SH-SY5Y (cell line): ENCODE measurements around the gene RAB12.

Experiments
- GATA2 ChIP-seq: IDR thresholded peaks from 2 replicates; pipeline ENCODE4 v1.6.1; 2011; ENCODE audit warnings: mild to moderate bottlenecking, low read depth, low read length
- GATA3 ChIP-seq: IDR thresholded peaks from 2 replicates; pipeline ENCODE4 v1.6.1; 2011; ENCODE audit warnings: low read depth, mild to moderate bottlenecking, low read length, moderate library complexity

RAB12 gene, protein sequence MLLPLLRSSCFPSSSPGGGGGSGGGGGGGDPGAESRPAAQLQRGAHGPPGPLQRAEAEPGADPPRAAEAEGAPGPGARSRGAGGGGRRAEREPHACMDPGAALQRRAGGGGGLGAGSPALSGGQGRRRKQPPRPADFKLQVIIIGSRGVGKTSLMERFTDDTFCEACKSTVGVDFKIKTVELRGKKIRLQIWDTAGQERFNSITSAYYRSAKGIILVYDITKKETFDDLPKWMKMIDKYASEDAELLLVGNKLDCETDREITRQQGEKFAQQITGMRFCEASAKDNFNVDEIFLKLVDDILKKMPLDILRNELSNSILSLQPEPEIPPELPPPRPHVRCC

GRCh38 chr18:8608795-8609658, at the start of gene RAB12:
RAB12 (plus strand) TSS chr18:8609437; CDS start chr18:8609440, 3 bp downstream.
- TF ChIP-seq GATA2 (no peak), GATA3 (no peak)

- no peak for TF ChIP-seq GATA2
- no peak for TF ChIP-seq GATA3
Measured at GRCh38 chr18:8559612-8560186, 49.5 kb upstream of the RAB12 start.

- TF ChIP-seq GATA2 = no peak
- TF ChIP-seq GATA3 = no peak
Measured at GRCh38 chr18:8561123-8561910, 47.9 kb upstream of the RAB12 start.

DNA sequence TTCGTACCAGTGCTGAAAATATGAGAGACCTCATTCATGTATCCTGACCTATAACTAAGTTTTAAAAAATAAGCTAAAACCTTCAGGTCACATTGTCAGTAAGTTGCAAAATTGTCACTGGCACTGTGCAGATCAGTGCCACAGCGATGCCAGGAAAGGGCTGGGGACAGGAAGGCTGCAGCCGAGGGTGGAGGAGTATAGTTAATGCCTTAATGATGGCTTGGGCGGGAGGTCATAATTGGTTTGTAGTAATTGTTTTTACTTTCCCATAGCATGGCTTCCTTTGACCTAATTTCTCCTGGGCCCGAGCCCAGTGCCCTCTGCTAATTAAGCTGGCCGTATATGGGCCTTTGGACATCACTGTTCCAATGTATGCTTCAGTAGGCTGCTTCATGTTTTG, 47.2 kb upstream of the RAB12 start:
- no peak for TF ChIP-seq GATA3
- TF ChIP-seq GATA2 = no peak

- TF ChIP-seq GATA2 (no peak; the same call in 1 of the 2 replicates), GATA3 (no peak)
Measured at GRCh38 chr18:8562919-8563318, 46.3 kb upstream of the RAB12 start.

DNA sequence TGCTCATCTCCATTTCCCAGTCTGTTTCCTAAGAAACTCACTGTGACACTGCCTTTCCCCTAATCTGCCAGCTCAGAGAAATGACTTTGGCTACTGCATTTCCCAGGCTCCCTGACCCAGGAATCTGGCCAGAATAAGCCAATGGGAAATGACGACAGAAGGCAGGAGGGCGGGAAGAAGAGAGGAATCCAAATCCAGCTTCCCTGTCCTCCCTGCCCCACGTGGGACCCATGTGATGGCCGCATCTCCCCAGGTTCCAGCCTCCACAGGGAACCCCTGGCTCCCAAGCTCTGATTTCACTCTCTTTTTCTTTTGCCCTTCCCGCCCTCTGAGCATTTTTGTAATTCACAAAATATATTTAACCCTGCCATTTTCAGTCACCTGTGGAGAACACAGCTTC, 37.8 kb upstream of the RAB12 start:
- TF ChIP-seq GATA2 (no peak), GATA3 (no peak)

DNA sequence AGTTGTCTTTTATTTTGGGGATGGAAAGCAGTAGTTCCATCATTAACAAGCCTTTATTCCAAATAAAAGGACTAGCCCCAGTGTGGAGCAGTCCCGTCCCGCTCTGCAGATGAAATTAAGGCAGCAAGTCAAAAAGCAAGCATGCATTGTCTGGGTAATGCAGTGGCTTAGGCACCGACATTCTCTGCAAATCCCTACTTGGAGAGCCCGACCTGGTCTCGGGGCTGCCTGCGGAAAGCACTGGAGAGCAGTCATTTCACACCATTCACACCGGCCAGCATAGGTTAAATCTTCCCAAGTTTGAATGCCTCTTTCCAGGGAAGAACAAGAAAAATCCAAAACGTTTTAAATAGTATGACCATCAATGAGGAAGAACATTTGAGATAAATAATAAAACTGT, 24.4 kb upstream of the RAB12 start:
- TF ChIP-seq GATA3 (no peak), GATA2 (no peak)

- no peak for TF ChIP-seq GATA3
- TF ChIP-seq GATA2 = no peak
Measured at GRCh38 chr18:8586941-8587340, 22.3 kb upstream of the RAB12 start.

DNA sequence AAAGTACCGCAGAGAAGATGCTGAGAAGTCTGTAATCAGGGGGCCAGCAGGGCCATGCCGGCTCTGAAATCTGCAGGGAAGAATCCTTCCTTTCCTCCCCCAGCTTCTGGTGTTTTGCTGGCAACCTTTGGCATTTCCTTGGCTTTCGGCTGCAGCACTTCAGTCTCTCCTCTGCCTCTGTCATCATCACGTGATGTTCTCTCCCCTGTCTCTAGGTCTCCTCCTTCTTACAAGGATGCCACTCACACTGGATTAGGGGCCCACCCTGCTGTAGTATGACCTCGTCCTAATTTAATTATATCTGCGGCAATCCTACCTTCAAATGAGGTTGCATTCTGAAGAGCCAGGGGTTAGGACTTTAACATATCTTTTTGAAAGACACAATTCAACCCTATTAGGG, 13.8 kb upstream of the RAB12 start:
- TF ChIP-seq GATA3 = no peak
- no peak for TF ChIP-seq GATA2

DNA sequence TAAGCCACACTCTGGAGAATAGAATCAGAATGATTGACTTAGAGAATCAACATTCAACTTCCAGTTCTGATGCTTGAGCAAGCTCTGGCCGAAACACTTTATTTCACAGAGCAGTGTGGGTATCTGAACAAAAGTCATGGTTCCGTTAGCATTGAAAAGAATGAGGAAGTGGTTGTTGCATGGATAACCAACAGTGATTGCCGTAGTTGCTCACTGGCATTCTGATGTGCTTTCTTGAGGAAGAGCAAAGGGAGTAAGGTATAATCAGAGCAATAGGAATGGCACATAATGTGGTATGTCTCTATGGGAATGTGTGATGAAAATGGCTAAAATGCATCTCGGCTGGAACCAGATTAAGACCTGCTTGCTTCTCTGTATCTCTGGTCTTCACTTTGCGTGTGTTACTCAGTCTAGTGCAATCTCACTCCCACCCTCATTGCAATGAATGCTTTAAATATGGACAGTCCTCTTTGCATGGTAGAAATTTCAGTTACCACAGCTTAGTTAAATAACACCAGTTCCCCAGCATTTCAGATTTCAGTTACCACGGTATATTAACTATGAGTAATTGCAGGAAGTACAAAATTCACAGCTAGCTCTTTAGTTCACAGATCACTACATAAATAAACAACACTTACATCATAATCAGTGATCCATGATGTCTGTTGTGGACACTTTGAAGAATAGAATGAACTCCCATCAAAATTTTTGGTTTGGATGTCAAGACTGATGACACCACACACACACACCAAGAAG, 7.8 kb upstream of the RAB12 start:
- TF ChIP-seq GATA3 (no peak), GATA2 (no peak)

DNA sequence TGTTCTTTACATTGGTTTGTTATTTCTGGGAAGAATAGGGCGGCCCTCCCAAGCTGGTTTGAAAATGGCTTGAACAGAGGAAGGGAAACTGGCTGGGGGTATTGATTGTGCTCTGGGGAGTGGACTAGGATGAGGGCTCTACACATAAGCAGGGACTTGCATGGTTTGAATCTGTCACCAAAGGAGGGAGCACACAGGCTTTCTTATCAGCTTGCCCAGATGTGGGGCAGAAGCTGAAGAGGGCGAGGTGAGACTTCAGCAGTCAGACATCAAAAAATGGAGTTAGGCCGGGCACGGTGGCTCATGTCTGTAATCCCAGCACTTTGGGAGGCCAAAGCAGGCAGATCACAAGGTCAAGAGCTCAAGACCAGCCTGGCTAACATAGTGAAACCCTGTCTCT, 7.2 kb upstream of the RAB12 start:
- TF ChIP-seq GATA3 (no peak), GATA2 (no peak)

- TF ChIP-seq GATA3 = no peak
- no peak for TF ChIP-seq GATA2
Measured at GRCh38 chr18:8602557-8602956, 6.7 kb upstream of the RAB12 start.

DNA sequence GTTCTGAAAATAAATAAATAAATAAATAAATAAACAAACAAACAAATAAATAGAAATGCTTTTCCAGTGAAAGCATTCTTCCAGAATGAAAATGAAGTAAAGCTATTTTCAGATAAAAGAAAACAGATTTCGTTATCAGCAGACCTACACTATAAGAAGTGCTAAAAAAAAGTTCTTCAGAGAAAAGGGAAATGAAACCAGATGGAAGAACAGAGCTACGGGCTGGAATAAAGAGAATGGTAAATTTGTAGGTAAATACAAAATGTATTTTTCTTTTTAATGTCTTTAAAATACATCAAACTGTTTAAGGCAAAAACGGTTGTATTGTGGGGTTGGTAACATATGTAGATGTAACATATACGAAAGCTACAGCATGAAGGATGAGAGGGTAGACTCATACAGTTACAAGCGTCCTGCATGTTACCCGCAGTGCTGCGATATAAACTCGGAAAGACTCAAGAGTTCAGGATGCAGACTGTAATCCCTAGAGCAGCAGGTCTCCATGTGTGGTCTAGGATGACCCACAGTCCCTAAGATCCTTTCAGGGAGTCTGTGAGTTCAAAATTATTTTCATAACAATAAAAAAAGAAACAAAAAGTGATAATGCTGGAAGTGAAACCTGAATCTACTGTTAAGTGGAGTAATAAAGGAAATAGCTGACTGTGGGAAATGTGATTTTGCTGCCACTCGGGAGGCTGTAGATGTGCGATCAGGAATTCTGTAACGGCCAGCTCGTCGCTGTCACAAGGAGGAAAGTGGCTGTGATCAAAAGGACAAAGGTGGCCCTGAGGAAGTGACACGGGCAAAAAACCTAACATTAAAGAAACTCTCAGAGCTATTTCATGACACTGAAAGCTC, 5.3 kb upstream of the RAB12 start:
- TF ChIP-seq GATA3 (no peak), GATA2 (no peak)
